MM.1S (cell line): ENCODE measurements around the gene EMC7.
"Not testable (repeated sequence)": the region's sequence is repeated elsewhere in the genome, so short reads cannot be mapped to it uniquely, and the experiment has no call there.

Source experiments
- DNase-seq: peaks from one replicate; pipeline ENCODE4 v3.0.0-alpha.2; 2015
- H2AFZ ChIP-seq: fragments of 300-600 bp; sonication (generic); 2 replicates; pipeline ENCODE4 v1.6.0; 2016; ENCODE audit warnings: antibody characterized with exemption, low read length
- H3F3A ChIP-seq: fragments of 300-600 bp; sonication (generic); 2 replicates; pipeline ENCODE4 v1.6.1; 2016; ENCODE audit warnings: mild to moderate bottlenecking, antibody characterized with exemption, low read length, moderate library complexity, mixed read lengths; ENCODE audit not compliant: insufficient read depth
- H3K27ac ChIP-seq: fragments of 300-600 bp; sonication (generic); 2 replicates; pipeline ENCODE4 v1.5.1; 2016; ENCODE audit warnings: mild to moderate bottlenecking, low read length
- H3K27me3 ChIP-seq: fragments of 300-600 bp; sonication (generic); replicated peaks from 2 replicates; pipeline ENCODE4 v1.6.0; 2016; ENCODE audit warnings: low read length; ENCODE audit not compliant: insufficient read depth
- H3K36me3 ChIP-seq: fragments of 300-600 bp; sonication (generic); replicated peaks from 2 replicates; pipeline ENCODE4 v1.6.1; 2016; ENCODE audit warnings: mild to moderate bottlenecking, low read length, mixed read lengths; ENCODE audit not compliant: insufficient read depth
- H3K4me1 ChIP-seq: fragments of 300-600 bp; sonication (generic); 2 replicates; pipeline ENCODE4 v1.6.1; 2016; ENCODE audit warnings: low read length, mixed read lengths
- H3K4me2 ChIP-seq: fragments of 300-600 bp; sonication (generic); 2 replicates; pipeline ENCODE4 v1.6.0; 2016; ENCODE audit warnings: low read depth, low read length
- H3K4me3 ChIP-seq: fragments of 300-600 bp; sonication (generic); 2 replicates; pipeline ENCODE4 v1.5.1; 2016; ENCODE audit warnings: low read length, mixed read lengths
- H3K79me2 ChIP-seq: fragments of 300-600 bp; sonication (generic); 2 replicates; pipeline ENCODE4 v1.6.1; 2016; ENCODE audit warnings: mixed run types, low read length, mixed read lengths
- H3K9ac ChIP-seq: fragments of 300-600 bp; sonication (generic); 2 replicates; pipeline ENCODE4 v1.6.1; 2016; ENCODE audit warnings: low read length, mixed read lengths
- H3K9me2 ChIP-seq: fragments of 300-600 bp; sonication (generic); replicated peaks from 2 replicates; pipeline ENCODE4 v1.6.1; 2016; ENCODE audit warnings: mild to moderate bottlenecking, low read length, mixed read lengths; ENCODE audit not compliant: insufficient read depth
- H3K9me3 ChIP-seq: fragments of 300-600 bp; sonication (generic); replicated peaks from 2 replicates; pipeline ENCODE4 v1.6.1; 2016; ENCODE audit warnings: mild to moderate bottlenecking, low read length, mixed read lengths; ENCODE audit not compliant: insufficient read depth
- H4K20me1 ChIP-seq: fragments of 300-600 bp; sonication (generic); 2 replicates; pipeline ENCODE4 v1.6.1; 2016; ENCODE audit warnings: mild to moderate bottlenecking, low read length, moderate library complexity, mixed read lengths; ENCODE audit not compliant: insufficient read depth
- CTCF ChIP-seq: fragments of 300-600 bp; sonication (generic); IDR thresholded peaks from 2 replicates; pipeline ENCODE4 v1.5.1; 2016; ENCODE audit warnings: antibody characterized with exemption, low read length, mixed read lengths
- EZH2 ChIP-seq: fragments of 300-600 bp; sonication (generic); optimal IDR thresholded peaks from 2 replicates; pipeline ENCODE3; 2017; ENCODE audit warnings: low read depth, mild to moderate bottlenecking, antibody characterized with exemption, low read length, mixed read lengths
- EZH2phosphoT487 ChIP-seq: fragments of 300-600 bp; sonication (generic); IDR thresholded peaks from 2 replicates; pipeline ENCODE4 v1.6.1; 2018; ENCODE audit warnings: antibody characterized with exemption, low read length

Gene EMC7

GRCh38 chr15:34125945-34126344 lies 24.3 kb upstream of the EMC7 start:
- H3F3A ChIP-seq = no peaks in the 10 kb centered on the region
- H3K9me2 ChIP-seq = no peaks in the 10 kb centered on the region

GRCh38 chr15:34124651-34125050 lies 23.0 kb upstream of the EMC7 start:
- H3K36me3 ChIP-seq = no peaks in the 10 kb centered on the region
- no peaks in the 10 kb centered on the region for H3K79me2 ChIP-seq
- no peak overlapping the region for H3K4me2 ChIP-seq
- H3K9me3 ChIP-seq = no peaks in the 10 kb centered on the region
- no peaks in the 10 kb centered on the region for H4K20me1 ChIP-seq
- H3F3A ChIP-seq = no peaks in the 10 kb centered on the region
- no peak overlapping the region for H3K27ac ChIP-seq
- no peak overlapping the region for H3K9ac ChIP-seq
- no peaks in the 10 kb centered on the region for H3K9me2 ChIP-seq
- no peak overlapping the region for H3K4me3 ChIP-seq
- no peaks in the 10 kb centered on the region for H3K4me1 ChIP-seq
- no peak for DNase-seq
- H2AFZ ChIP-seq = no peak overlapping the region
- TF ChIP-seq EZH2phosphoT487 (no peak), EZH2 (no peak), CTCF (no peak)
- H3K27me3 ChIP-seq = no peaks in the 10 kb centered on the region

More at GRCh38 chr15:34125945-34126344, 24.3 kb upstream of the EMC7 start:
- no peak overlapping the region for H3K27ac ChIP-seq
- no peaks in the 10 kb centered on the region for H3K27me3 ChIP-seq
- no peak for DNase-seq
- H2AFZ ChIP-seq = no peak overlapping the region
- H3K9ac ChIP-seq = no peak overlapping the region
- no peaks in the 10 kb centered on the region for H3K4me1 ChIP-seq
- no peak overlapping the region for H3K4me2 ChIP-seq
- no peaks in the 10 kb centered on the region for H3K79me2 ChIP-seq
- H3K9me3 ChIP-seq = no peaks in the 10 kb centered on the region
- H3K4me3 ChIP-seq = no peak overlapping the region
- H4K20me1 ChIP-seq = no peaks in the 10 kb centered on the region
- TF ChIP-seq EZH2 = no peak
- no peak for TF ChIP-seq EZH2phosphoT487
- no peak for TF ChIP-seq CTCF
- no peaks in the 10 kb centered on the region for H3K36me3 ChIP-seq

GRCh38 chr15:34122771-34123183 lies 21.1 kb upstream of the EMC7 start:
- Histone ChIP-seq H2AFZ (no peak overlapping the region), H4K20me1 (no peaks in the 10 kb centered on the region), H3K4me1 (no peaks in the 10 kb centered on the region), H3K4me2 (no peak overlapping the region), H3K9me2 (no peaks in the 10 kb centered on the region), H3K79me2 (no peaks in the 10 kb centered on the region), H3K9ac (no peak overlapping the region), H3K27ac (no peak overlapping the region), H3K27me3 (no peaks in the 10 kb centered on the region), H3K4me3 (no peak overlapping the region), H3F3A (no peaks in the 10 kb centered on the region), H3K36me3 (no peaks in the 10 kb centered on the region), H3K9me3 (no peaks in the 10 kb centered on the region)
- no peak for DNase-seq
- TF ChIP-seq CTCF (no peak), EZH2 (no peak), EZH2phosphoT487 (no peak)

DNA sequence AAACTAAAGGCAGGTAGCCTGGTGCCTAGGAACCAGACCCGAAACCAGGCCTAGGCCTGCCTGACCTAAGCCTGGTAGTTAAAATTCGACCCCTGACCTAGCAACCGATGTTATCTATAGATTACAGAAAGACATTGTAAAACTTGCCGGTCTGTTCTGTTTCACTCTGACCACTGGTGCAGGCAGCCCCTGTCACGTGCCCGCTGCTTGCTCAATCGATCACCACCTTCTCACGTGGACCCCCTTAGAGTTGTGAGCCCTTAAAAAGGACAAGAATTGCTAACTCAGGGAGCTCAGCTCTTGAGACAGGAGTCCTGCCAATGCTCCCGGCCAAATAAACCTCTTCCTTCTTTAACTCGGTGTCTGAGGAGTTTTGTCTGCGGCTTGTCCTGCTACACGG lies 20.1 kb upstream of the EMC7 start:
- H3K9me3 ChIP-seq, H3K36me3 ChIP-seq, H3K27me3 ChIP-seq, DNase-seq, H3K79me2 ChIP-seq, H3K4me1 ChIP-seq, H4K20me1 ChIP-seq, H3K27ac ChIP-seq, H2AFZ ChIP-seq, H3F3A ChIP-seq, H3K9ac ChIP-seq, H3K9me2 ChIP-seq, H3K4me2 ChIP-seq, H3K4me3 ChIP-seq: not testable (repeated sequence)

- not testable (repeated sequence) for H3K9me2 ChIP-seq, H3K36me3 ChIP-seq, H3K27me3 ChIP-seq, H4K20me1 ChIP-seq, H2AFZ ChIP-seq, H3K4me2 ChIP-seq, H3F3A ChIP-seq, H3K27ac ChIP-seq, H3K9me3 ChIP-seq, H3K4me3 ChIP-seq, H3K9ac ChIP-seq, H3K4me1 ChIP-seq, DNase-seq, H3K79me2 ChIP-seq
These were observed 18.8 kb upstream of the EMC7 start for GRCh38 chr15:34120420-34120819.
